Stimulated activated CD4-positive, alpha-beta T cell treated with anti-CD3 and anti-CD28 coated beads, Interleukin-15, amount 100 ng/mL, for 48 hours (primary cell): ENCODE data around the gene CD81.

Source experiments
- DNase-seq, 2 donors: peaks; one replicate each; pipeline ENCODE4 v3.0.0-alpha.2; 2020; ENCODE audit warnings: low read depth in 2 of 2

CD81 gene

GRCh38 chr11:2390091-2390724 is 13.1 kb downstream of the CD81 start:
- no peak for DNase-seq

GRCh38 chr11:2390725-2391151 is 13.6 kb downstream of the CD81 start:
- DNase-seq: no peak

DNA sequence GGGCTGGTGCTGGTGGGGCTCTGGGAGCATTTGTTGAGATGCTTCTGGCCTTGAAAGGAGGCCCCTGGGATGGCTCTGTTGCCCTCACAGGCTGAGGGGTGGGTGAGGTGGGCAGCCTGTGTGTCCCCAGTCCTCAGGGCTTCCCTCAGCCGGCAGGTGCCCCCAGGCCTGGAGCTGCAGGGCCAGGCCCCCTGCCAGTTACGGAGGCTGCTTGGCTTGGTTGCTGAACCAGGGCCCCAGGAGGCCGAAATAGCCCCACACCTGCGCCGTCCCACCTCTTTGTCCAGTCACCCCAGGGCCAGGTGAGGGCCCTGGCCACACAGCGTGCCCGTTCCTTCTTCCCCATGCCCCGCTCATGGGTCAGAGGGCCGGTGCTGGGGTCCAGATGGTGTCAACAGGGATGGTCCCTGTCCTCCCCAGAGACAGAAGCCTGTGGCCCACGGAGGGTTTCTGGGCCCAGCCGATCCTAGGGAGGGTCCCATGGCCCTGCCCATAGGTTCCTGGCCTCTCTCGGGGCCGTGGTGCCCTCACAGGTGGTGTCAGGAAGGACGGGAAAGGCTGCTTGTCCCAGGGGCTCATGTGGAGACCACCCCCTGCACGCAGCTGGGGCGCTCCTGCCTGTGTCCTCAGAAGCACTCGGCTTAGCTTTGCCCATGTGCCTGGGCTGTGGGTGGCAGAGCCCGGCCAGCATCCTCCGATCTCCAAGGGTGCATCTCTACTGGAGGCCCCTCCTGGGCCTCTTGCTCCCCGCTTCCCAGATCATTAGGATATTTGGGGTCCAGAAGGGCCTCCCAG is 14.3 kb downstream of the CD81 start:
- no peak for DNase-seq

DNA sequence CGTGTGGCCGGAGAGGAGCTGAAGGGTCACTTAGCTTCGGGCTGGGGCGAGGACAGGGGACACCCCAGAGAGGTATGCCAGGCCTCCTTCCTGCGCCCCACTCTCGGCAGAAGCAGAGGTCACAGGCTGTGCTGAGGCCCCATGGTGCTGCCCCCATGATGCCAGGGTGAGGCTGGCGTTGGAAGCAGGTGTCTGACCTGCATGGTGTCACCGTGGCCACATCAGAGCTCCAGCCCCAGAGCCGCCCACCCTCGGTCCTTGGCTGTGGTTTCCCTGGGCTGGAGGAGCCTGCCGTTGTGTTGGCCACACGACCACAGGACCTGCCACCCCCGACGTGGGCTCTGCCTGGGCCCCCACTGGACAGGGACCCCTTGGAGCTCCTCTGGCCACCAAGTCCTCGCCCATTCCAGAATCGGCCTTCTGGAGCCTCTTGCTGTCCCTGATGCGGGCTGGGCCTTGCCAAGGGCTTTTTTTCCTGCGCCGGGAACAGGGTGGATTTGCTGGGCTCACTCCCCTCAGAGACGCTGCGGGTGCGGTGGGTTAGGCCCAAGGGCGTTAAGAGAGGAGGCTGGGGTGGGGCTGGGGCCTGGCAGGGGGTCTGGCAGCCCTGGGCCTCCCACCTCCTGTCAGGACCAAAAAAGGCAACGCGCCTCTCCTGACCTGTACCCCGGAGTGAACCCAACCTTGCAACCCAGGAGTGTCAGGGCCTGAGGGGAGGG is 15.3 kb downstream of the CD81 start:
- no peak for DNase-seq

DNA sequence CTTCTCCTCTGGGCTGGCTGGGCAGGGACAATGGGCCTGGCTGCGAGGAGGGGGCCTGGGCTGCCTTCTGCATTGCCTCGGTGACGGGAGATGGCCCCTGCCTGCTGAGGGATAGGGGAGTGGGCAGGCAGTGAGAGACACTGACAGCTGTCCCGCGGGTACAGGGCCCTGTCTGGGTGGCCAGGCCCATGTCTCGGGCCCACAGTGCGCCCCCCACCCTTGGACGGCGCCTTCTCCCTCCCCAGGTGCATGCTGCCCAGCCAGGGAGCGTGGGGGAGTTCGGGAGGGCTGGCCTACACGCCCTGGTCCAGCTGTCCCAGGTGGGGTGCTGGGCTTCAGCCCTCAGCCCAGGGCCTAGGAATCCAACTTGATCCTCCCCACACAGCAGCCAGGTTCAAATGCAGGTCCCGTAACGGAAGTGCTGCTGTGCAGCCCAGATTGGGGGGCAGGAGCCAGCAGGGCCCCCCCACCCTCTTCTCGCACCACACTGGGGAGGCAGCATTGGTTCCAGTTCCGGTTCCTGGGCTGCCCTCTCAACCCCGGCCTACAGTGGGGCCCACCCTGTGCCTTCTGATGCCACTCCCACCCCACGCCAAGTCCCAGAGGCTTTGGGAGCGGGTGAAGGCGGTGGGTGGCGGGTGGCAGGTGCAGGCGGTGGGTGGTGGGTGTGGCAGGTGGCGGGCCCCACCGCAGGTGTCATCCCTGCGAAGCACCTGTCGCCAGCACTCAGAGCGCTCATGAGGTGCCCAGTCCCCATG is 16.2 kb downstream of the CD81 start:
- no peak for DNase-seq

- no peak for DNase-seq
These were observed 17.1 kb downstream of the CD81 start for GRCh38 chr11:2393941-2394817.

DNA sequence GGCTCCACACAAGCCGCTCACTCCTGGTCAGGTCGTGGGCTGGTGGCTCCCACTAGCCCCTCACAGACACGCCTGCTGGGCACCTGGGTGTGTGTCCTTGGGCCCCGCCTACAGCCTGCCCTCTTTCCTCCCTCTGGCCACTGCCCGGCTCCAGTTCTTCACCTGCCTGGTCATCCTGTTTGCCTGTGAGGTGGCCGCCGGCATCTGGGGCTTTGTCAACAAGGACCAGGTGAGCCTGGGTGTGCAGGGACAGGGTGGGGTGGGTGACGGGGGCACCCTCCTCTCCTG is 17.7 kb downstream of the CD81 start:
- DNase-seq: no peak

DNA sequence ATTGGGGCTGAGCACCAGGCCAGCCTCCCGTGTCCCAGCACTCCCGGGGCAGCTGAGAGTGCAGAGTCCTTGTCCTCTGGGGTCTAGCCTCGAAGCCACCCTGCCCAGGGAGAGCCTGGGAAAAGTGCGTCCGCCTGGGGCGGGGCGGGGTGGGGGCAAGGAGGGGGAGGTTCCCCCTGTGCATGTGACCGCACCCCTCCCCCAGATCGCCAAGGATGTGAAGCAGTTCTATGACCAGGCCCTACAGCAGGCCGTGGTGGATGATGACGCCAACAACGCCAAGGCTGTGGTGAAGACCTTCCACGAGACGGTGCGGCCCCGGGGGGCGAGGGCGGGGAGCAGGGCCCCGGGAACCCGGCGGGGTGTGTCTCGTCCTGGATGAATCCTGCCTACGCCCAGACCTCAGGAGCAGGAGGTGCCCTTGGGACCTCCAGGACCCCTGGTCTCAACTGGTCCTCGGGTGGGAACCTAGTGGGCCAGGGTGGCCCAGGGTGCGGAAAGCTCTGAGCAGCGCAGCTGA is 18.2 kb downstream of the CD81 start:
- no peak for DNase-seq

GRCh38 chr11:2395856-2396255 is 18.7 kb downstream of the CD81 start:
- DNase-seq: no peak

DNA sequence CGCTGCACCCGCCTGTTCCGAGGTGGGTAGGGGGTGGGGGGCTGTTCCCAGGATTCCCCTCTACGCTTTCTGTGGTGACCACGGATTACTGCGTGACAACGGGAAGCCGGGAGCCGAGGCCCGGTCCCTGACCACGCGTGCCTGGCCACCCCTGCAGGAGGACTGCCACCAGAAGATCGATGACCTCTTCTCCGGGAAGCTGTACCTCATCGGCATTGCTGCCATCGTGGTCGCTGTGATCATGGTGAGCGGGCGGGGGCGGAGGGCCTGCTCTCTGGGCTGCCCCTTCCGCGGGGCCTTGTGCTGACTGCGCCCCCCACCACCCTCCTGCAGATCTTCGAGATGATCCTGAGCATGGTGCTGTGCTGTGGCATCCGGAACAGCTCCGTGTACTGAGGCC is 19.4 kb downstream of the CD81 start:
- no peak for DNase-seq

DNA sequence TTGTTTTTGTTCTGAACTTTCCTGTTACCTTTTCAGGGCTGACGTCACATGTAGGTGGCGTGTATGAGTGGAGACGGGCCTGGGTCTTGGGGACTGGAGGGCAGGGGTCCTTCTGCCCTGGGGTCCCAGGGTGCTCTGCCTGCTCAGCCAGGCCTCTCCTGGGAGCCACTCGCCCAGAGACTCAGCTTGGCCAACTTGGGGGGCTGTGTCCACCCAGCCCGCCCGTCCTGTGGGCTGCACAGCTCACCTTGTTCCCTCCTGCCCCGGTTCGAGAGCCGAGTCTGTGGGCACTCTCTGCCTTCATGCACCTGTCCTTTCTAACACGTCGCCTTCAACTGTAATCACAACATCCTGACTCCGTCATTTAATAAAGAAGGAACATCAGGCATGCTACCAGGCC is 19.9 kb downstream of the CD81 start:
- DNase-seq: no peak

- DNase-seq: no peak
These were observed 21.7 kb downstream of the CD81 start for GRCh38 chr11:2398664-2399355.

DNA sequence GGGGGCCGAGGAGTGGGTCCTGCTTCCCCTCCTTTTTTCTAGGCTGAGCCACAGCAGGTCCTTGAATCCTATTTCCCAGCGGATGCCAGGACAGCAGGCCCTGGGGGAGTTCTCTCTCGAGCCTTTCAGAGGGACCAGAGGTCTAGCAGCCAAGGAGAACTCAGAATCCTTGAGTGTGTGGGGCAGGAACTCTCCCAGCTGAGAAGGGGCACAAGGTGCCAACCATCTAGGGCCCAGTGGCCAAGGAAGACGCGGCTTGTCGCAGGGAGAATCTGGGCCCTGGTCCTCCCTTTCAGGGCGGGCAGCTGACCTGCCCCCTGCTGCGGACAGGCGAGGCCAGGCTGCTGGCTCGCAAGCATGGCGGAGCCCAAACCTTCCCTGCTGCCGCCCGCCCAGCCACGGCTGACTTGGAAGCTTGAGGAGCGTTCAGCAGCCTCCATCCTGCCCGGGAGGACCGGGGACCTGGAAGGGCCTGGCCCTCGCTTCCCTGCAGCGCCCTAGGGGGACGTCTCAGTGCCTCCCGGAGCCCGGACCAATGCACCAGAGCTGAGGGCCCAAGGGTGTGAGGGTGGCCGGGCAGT is 22.5 kb downstream of the CD81 start:
- no peak for DNase-seq

GRCh38 chr11:2400069-2400761 is 23.1 kb downstream of the CD81 start, which contains the start of gene TSSC4:
Gene TSSC4 (plus strand): TSS chr11:2400750. CDS start chr11:2402634, 1,884 bp downstream.
- DNase-seq: peak; percentile 99

DNA sequence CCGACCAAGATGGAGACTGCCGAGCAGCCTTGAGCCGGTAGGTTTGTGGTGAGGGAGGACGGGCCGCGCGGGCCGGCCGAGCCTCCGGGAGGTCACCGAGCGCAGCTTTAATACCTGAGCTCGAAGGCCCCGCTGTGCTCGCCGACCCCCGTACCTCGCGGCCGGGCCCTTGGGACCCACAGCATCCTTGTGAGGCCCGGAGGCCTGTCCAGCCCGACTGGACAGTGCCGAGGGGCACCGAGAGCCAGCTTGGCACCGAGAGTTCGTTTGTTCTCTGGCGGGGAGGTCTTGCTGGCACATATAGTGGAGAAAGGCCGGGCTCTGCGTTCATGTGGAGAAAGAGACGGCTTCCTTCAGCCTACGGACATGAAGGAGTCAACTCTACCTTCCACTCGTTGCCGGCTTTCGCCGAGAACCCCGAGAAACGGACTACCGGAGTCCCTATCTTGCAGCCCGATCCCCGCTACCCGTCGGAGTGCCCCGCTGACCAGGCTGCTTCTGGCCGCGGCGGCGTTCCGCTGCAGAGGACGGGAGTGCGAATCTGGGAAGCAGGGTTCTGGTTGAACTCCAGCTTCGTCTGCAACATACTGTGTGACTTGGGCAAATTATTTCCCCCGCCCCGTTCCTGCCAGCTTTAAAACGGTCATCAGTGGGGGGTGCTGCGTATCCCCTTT is 23.8 kb downstream of the CD81 start:
- no peak for DNase-seq

DNA sequence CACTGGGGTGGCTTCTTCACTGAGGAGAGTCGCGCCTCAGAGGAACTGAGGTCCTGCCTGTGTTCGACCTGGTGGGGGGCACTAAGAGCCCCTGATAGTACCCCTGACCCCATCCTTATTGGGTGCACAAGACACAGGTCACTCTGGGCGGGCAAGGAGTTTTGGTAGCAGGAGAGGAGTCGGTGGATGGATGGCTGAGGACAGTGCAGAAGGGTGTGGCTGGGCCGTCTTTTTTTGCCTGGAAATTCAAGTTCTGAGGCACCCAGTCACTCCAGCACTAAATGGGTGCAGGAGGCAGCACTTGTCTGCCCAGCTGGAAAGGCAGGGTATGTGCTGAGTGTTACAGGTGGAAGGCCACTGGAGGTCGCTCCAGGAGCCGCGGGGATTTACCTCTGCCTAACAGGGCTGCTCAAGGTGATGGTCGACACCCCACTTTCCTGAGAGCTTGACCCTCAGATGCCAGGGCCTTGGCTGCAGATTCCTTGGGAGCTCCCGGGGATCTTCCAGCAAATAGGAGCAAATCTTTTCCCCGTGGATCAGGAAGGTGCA is 24.4 kb downstream of the CD81 start:
- no peak for DNase-seq

DNA sequence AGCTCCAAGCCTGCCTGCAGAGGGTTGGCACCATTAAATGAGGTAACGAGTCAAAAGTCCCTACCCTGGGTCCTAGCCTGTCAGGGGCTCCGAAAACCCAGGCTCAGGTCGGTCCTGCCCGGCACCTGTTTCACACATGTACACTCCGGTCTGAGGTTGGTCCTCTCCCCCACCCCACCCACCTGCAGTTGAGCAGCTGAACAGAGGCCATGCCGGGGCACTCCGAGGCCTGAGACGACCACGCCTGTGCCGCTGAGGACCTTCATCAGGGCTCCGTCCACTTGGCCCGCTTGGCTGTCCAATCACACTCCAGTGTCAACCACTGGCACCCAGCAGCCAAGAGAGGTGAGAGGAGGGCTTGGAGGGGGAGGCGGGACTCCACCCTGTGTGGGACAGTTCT is 25.0 kb downstream of the CD81 start:
- DNase-seq: no peak

GRCh38 chr11:2402890-2403645 is 26.0 kb downstream of the CD81 start:
- no peak for DNase-seq
